Subcutaneous abdominal adipose tissue (tissue), 5 donors: ENCODE data around the gene CEP89.

Experiments
- H3K27ac ChIP-seq: one replicate; pipeline ENCODE4 v1.7.0; 2013; ENCODE audit warnings: low read depth, mild to moderate bottlenecking, inconsistent platforms, low read length, moderate library complexity
- H3K27me3 ChIP-seq, 5 donors: one replicate each; pipeline ENCODE4 v1.7.0; 2013; ENCODE audit warnings: low read length in 5 of 5, inconsistent platforms in 1 of 5; ENCODE audit not compliant: control insufficient read depth in 5 of 5, insufficient read depth in 4 of 5
- H3K36me3 ChIP-seq, 5 donors: one replicate each; pipeline ENCODE4 v1.7.0; 2013; ENCODE audit warnings: low read length in 5 of 5; ENCODE audit not compliant: control insufficient read depth in 5 of 5, insufficient read depth in 5 of 5
- H3K4me1 ChIP-seq, 5 donors: one replicate each; pipeline ENCODE4 v1.7.0; 2013; ENCODE audit warnings: low read length in 5 of 5, mild to moderate bottlenecking in 3 of 5, moderate library complexity in 1 of 5; ENCODE audit not compliant: control insufficient read depth in 5 of 5, insufficient read depth in 5 of 5
- H3K4me3 ChIP-seq, 5 donors: one replicate each; pipeline ENCODE4 v1.7.0; 2013; ENCODE audit warnings: low read length in 5 of 5, low read depth in 1 of 5
- H3K9ac ChIP-seq, 5 donors: one replicate each; pipeline ENCODE4 v1.7.0; 2013; ENCODE audit warnings: low read length in 5 of 5, mild to moderate bottlenecking in 4 of 5, moderate library complexity in 3 of 5
- H3K9me3 ChIP-seq, 5 donors: one replicate each; pipeline ENCODE4 v1.7.0; 2013; ENCODE audit warnings: low read length in 5 of 5; ENCODE audit not compliant: control insufficient read depth in 5 of 5
- donor health status: healthy.
- donor health status: healthy.
- donor health status: healthy.
- donor health status: healthy.
- donor health status: healthy.

Gene CEP89

DNA sequence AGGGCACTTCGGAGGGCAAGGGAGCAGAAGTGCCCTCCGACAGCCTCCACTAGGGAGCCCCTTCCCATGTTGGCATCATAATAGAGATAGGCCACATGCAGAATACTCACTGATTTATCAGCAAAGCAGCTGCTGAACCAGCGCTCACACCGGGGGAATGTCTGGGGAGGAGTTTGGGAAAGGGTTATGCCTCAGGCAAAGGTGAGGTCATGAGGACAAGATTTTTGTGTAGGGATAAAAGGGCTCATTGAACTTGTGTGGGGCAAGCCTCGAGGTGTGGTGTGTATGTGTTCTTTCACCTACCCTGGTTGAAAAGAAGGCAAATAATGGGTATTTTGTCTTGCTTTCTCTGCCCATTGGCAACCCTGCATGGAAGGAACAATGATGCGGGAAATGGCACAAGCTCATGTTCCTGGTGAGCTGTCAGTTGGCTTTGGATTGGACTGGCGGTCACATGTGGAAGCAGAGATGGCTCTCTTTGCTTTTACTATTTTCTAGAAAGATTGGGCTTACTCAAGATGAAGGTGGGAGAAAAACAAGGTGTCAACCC lies 63.0 kb downstream of the CEP89 start:
- Histone ChIP-seq H3K9ac (no peak overlapping the region), H3K4me1 (no peaks in the 10 kb centered on the region), H3K9me3 (peaks cover 0 to 10% (median 4%) of the 10 kb centered on the region in 5 donors), H3K36me3 (peaks cover 3 to 45% (median 25%) of the 10 kb centered on the region in 5 donors), H3K27ac (no peak overlapping the region), H3K27me3 (no peaks in the 10 kb centered on the region), H3K4me3 (no peak overlapping the region)

DNA sequence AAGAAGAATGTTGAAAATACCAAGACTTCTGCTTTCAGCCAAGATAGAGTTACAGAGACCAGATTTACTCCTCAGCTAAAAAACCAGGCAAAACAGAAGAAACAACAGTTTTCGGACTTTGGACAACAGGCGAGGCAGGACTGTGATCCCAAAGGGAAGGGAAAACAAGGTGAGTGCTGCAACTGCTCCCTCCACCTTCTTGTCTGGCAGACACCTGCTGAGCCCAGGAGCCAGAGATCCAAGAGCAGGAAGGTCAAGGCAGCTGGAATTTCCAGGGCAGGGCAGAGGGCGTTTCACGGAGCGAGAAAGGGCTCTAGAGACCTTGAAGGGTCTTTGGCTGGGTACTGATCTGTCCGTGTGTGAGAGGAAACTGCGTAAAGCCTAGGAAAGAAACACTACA lies 69.3 kb downstream of the CEP89 start:
- Histone ChIP-seq H3K4me1 (no peaks in the 10 kb centered on the region), H3K4me3 (no peak overlapping the region), H3K36me3 (peaks cover 13 to 37% (median 35%) of the 10 kb centered on the region in 5 donors), H3K27me3 (no peaks in the 10 kb centered on the region), H3K27ac (no peak overlapping the region), H3K9ac (no peak overlapping the region), H3K9me3 (peaks cover 0 to 10% (median 4%) of the 10 kb centered on the region in 5 donors)

DNA sequence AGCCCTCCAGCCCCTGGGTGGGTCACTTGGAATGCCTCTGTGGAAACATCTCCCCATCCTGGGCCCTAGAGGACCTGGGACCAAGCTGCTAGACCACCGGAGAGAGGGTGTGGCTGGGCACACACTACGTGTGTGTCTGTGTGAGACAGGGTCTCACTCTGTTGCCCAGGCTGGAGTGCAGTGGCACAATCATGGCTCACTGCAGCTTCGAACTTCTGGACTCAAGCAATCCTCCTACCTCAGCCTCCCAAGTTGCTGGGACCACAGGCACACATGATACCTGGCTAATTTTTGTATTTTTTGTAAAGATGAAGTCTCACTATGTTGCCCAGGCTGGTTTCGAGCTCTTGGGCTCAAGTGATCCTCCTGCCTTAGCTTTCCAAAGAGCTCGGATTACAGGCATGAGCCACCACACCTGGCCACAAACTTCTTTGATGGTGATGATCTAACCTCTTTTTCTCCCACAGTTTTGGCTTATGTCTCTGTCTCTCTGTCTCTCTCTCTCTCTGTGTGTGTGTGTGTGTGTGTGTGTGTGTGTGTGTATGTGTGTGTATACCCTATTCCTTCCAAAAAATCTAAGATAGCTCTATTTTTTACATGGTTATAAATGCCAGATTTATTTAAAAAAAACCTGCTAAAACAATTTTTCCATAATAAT lies 70.1 kb downstream of the CEP89 start:
- Histone ChIP-seq H3K27me3 (no peaks in the 10 kb centered on the region), H3K27ac (no peak overlapping the region), H3K9ac (no peak overlapping the region), H3K9me3 (peaks cover 0 to 10% (median 4%) of the 10 kb centered on the region in 5 donors), H3K4me1 (no peaks in the 10 kb centered on the region), H3K36me3 (peaks cover 21 to 38% (median 28%) of the 10 kb centered on the region in 5 donors), H3K4me3 (no peak overlapping the region)

DNA sequence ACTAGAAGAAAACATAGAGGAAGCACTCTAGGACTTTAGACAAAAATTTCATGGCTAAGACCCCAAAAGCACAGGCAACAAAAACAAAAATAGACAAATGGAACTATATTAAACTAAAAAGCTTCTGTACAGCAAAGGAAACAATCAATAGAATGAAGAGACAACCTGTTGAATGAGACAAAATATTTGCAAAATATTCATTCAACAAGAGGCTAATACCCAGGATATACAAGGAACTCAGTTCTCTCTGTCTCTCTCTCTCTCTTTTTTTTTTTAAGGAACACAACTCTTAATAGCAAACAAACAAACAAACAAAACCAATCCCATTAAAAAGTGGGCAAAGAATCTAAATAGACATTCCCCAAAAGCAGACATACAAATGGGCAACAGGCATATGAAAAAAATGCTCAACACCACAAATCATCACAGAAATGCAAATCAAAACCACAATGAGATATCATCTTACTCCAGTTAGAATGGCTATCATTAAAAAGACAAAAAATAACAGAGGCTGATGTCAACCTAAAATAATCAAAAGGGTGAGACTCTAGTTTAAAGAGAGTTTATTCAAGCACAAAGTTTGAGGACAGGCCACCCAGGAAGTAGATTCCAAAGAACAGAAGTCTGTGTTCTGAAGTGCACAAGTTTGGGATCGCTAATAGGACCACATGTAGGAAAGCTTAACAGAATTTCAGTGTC lies 75.1 kb downstream of the CEP89 start:
- Histone ChIP-seq H3K27ac (no peak overlapping the region), H3K4me1 (no peaks in the 10 kb centered on the region), H3K36me3 (peaks cover 26 to 41% (median 36%) of the 10 kb centered on the region in 5 donors), H3K9me3 (peaks cover 6 to 16% (median 8%) of the 10 kb centered on the region in 5 donors), H3K9ac (no peak overlapping the region), H3K4me3 (no peak overlapping the region), H3K27me3 (no peaks in the 10 kb centered on the region)

DNA sequence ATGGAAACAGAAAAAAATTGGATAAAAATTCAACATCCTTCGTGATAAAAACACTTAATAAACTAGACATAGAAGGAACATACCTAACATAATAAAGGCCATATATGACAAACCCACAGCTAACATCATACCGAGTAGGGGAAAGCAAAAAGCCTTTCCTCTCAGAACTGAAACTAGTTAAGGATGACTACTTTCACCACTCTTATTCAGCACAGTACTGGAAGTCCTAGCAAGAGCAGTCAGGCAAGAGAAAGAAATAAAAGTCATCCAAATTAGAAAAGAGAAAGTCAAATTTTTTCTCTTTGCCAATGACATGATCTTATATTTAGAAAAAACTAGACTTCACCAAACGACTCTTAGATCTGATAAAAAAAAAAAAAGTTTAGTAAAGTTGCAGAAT lies 76.4 kb downstream of the CEP89 start:
- Histone ChIP-seq H3K9me3 (peaks cover 6 to 20% (median 12%) of the 10 kb centered on the region in 5 donors), H3K36me3 (peaks cover 25 to 41% (median 36%) of the 10 kb centered on the region in 5 donors), H3K4me1 (no peaks in the 10 kb centered on the region), H3K27me3 (no peaks in the 10 kb centered on the region), H3K27ac (no peak overlapping the region), H3K4me3 (no peak overlapping the region), H3K9ac (no peak overlapping the region)

DNA sequence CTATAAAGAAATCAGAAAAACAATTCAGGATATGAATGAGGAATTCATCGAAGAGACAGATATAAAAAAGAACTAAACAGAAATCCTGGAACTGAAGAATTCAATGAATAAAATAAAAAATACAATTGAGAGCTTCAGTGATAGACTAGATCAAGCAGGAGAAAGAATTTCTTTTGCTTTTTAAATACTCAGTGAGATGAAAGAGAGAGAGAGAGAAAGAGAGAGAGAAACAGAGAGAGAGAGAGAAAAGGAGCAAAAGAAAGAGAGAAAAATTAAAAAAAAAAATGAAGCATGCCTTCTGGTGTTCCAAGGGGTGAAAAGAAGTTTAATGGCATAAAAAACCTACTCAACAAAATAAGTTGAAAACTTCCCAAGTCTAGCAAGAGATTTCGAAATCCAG lies 80.1 kb downstream of the CEP89 start:
- H3K4me1 ChIP-seq, result no peaks in the 10 kb centered on the region
- H3K9ac ChIP-seq, result no peak overlapping the region
- H3K4me3 ChIP-seq, result no peak overlapping the region
- H3K36me3 ChIP-seq, result peaks cover 24 to 35% (median 30%) of the 10 kb centered on the region in 5 donors
- H3K9me3 ChIP-seq, result peaks cover 6 to 20% (median 12%) of the 10 kb centered on the region in 5 donors
- H3K27ac ChIP-seq, result no peak overlapping the region
- no peaks in the 10 kb centered on the region for H3K27me3 ChIP-seq

DNA sequence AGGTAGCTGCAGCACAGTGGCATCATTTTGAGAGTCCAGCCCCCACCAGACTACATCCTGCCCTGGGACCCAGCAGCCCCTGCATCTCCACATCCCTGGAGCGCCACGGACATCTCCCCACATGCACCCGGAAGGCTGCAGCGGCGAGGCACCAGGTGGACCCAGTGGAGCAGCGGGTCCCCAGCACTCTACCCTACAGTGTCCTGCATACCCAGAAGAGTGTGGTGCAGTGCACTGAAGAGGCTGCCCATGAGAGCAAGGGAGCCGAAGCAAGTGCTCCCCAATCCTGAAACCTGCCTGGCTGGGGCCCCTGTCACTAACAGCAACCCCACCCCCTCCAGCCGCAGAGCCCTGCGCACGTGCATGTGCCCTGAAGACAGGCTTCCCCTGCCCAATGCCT lies 80.9 kb downstream of the CEP89 start:
- H3K4me1 ChIP-seq, result no peaks in the 10 kb centered on the region
- no peak overlapping the region for H3K27ac ChIP-seq
- no peak overlapping the region for H3K9ac ChIP-seq
- peaks cover 21 to 35% (median 31%) of the 10 kb centered on the region in 5 donors for H3K36me3 ChIP-seq
- H3K4me3 ChIP-seq, result no peak overlapping the region
- no peaks in the 10 kb centered on the region for H3K27me3 ChIP-seq
- H3K9me3 ChIP-seq, result peaks cover 6 to 20% (median 12%) of the 10 kb centered on the region in 5 donors

DNA sequence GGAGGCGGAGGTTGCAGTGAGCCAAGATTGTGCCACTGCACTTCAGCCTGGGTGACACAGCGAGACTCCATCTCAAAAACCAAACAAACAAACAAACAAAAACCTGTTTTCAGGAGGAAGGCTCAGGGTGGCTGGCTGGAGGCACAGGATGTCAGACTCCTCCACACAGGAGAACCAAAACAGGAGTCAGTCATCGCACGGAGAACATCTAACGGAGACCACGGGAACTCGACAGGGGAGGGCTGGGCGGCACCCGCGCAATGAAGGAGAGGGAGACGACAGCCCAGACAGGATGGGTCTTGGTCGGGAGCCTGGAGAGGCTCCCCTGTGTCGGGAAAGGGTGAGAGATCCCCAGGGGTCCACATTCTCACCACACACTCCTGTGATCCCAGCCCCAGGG lies 81.4 kb downstream of the CEP89 start:
- peaks cover 6 to 20% (median 12%) of the 10 kb centered on the region in 5 donors for H3K9me3 ChIP-seq

DNA sequence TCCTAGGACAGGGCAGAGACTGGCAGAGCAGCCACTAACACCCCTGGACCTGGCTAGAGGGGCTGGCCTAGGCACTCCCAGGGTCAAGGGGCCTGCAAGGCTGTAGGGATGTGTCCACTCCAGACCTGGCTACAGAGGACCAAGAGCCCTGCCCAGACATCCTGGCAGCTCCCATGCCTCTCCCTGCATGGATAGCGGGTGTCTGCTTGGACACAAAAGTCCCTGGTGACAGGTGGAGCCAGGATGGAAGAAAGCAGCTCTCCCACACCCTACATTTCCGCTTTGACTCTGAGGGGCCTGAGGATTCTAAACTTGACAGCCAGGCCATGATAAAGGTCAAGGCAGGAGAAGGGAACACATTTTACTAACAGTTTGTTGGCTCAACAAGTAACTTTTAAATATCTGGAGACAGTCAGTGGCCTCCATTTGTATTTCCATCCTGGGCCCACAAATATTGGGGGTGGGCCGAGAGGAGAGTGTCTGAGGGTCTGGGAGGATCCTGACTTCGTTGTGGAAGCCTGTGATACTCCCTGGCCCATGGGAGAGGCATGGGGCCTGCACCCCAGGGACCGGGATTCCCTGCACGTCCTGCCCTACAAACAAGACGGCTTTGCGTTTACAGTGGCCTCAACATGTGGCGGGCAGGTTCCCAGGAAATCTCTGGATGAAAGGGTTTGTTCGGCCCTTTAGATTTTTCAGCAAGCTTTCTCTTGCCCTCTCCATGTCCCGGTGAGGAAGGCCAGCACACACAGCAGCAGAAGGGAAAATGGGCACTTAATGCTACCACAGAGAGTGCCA lies 82.4 kb downstream of the CEP89 start:
- Histone ChIP-seq H3K27ac (no peak overlapping the region), H3K9me3 (peaks cover 6 to 19% (median 12%) of the 10 kb centered on the region in 5 donors), H3K9ac (no peak overlapping the region), H3K27me3 (no peaks in the 10 kb centered on the region), H3K4me3 (no peak overlapping the region), H3K36me3 (peaks cover 20 to 32% (median 32%) of the 10 kb centered on the region in 5 donors), H3K4me1 (no peaks in the 10 kb centered on the region)

More for the DNA sequence above, 81.4 kb downstream of the CEP89 start:
- no peaks in the 10 kb centered on the region for H3K27me3 ChIP-seq
- H3K9ac ChIP-seq, result no peak overlapping the region
- H3K4me3 ChIP-seq, result no peak overlapping the region
- H3K27ac ChIP-seq, result no peak overlapping the region
- H3K4me1 ChIP-seq, result no peaks in the 10 kb centered on the region
- H3K36me3 ChIP-seq, result peaks cover 20 to 36% (median 33%) of the 10 kb centered on the region in 5 donors
